GM10266 (cell line): ENCODE results near the gene FZD4.
"Not testable (repeated sequence)": the region's sequence is repeated elsewhere in the genome, so short reads cannot be mapped to it uniquely, and the experiment has no call there.

ENCODE experiments used
- DNase-seq: peaks from one replicate; pipeline ENCODE4 v3.0.0; 2012; ENCODE audit errors: extremely low spot score
- TF ChIP-seq, protein P1 (sequence below): IDR thresholded peaks from 2 replicates; pipeline ENCODE4 v1.5.1; 2012; ENCODE audit warnings: mild to moderate bottlenecking, low read depth; ENCODE audit not compliant: control insufficient read depth, insufficient read depth; ENCODE audit errors: missing control alignments

The FZD4 gene

DNA sequence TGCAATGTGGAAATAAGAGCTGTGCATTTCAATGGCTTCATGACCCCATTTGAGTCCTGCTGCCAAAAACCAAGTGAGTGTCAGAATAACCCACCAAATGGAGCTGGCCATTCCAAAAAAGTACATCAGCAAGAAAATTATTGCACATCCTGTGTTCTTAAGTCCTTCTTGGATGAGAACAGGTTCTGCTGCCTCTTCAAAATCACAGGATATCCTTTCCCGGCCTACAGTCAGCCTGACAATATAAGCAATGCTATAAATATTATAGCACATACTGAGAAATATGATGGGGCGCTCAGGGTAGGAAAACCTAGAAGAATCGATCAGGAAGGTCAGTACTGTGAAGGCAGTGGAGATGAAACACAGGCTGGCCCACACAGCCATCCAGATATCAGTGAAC is 3.5 kb downstream of the FZD4 start:
- no peak for DNase-seq
- TF ChIP-seq, protein P1, sequence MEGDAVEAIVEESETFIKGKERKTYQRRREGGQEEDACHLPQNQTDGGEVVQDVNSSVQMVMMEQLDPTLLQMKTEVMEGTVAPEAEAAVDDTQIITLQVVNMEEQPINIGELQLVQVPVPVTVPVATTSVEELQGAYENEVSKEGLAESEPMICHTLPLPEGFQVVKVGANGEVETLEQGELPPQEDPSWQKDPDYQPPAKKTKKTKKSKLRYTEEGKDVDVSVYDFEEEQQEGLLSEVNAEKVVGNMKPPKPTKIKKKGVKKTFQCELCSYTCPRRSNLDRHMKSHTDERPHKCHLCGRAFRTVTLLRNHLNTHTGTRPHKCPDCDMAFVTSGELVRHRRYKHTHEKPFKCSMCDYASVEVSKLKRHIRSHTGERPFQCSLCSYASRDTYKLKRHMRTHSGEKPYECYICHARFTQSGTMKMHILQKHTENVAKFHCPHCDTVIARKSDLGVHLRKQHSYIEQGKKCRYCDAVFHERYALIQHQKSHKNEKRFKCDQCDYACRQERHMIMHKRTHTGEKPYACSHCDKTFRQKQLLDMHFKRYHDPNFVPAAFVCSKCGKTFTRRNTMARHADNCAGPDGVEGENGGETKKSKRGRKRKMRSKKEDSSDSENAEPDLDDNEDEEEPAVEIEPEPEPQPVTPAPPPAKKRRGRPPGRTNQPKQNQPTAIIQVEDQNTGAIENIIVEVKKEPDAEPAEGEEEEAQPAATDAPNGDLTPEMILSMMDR: no peak

- no peak for DNase-seq
- TF ChIP-seq, protein P1: no peak
These were observed 4.6 kb downstream of the FZD4 start for GRCh38 chr11:86950661-86950995.

DNA sequence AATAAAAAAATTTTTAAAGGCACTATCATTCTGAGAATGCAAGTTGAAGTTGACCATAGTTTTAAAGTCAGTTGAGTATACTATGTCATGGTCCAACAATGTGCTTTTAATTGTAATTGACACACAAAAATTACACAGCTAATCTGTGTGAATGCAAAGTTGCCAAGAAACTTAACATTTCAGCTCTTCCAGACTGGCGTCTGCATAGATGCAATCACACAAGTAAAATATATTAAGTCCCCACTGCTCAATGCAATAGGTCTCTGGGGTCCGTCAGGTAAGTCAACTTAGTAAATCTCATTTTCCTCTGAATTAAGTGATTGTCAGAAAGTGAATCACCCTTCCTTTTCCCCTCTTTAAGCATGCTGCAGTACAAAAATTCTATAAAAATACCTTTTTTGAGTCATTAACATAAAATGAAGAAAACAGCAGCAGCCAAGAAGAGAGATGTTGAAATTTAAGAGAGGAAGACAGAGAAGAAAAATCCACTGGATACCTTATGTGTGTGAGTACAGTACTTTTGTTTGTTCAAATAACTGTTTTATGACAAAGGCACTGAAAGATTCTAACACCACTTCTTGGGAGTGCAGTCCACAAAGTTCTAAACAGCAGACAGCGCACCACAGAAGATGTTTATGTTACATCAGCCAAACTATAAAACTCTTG is 5.1 kb downstream of the FZD4 start:
- TF ChIP-seq, protein P1: no peak
- no peak for DNase-seq

DNA sequence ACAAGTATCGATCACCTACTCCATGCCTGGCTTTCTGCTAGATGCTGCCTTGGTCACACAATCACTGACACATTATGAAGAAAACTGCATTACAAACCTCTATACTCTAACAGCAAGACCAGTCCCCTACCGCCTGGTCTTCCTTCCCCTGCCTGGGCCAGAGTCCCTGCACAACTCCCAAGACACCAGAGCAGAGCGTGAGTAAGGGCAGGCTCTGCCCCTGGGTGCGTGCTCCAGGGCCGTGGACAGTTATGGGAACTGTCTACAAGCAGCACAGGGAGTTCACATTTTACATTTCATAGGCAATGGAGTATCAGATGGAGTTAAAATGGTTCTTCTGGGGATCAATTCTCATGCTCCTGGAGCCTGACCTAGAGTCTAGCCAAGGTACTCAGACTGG is 6.5 kb downstream of the FZD4 start:
- TF ChIP-seq, protein P1: no peak
- no peak for DNase-seq

- TF ChIP-seq, protein P1: no peak
- DNase-seq: no peak
These were observed 7.7 kb downstream of the FZD4 start for GRCh38 chr11:86947541-86947940.

DNA sequence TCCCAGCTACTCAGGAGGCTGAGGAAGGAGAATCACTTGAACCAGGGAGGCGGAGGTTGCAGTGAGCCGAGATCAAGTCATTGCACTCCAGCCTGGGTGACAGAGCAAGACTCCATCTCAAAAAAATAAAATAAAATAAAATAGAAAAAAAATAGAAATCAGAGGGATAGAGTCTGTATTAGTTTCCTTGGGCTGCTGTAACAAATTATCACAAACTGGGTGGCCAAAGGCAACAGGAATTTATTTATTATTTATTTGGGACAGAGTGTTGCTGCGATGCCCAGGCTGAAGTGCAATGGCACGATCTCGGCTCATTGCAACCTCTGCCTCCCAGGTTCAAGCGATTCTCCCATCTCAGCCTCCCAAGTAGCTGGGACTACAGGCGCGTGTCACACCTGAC is 11.7 kb downstream of the FZD4 start:
- DNase-seq: not testable (repeated sequence)

DNA sequence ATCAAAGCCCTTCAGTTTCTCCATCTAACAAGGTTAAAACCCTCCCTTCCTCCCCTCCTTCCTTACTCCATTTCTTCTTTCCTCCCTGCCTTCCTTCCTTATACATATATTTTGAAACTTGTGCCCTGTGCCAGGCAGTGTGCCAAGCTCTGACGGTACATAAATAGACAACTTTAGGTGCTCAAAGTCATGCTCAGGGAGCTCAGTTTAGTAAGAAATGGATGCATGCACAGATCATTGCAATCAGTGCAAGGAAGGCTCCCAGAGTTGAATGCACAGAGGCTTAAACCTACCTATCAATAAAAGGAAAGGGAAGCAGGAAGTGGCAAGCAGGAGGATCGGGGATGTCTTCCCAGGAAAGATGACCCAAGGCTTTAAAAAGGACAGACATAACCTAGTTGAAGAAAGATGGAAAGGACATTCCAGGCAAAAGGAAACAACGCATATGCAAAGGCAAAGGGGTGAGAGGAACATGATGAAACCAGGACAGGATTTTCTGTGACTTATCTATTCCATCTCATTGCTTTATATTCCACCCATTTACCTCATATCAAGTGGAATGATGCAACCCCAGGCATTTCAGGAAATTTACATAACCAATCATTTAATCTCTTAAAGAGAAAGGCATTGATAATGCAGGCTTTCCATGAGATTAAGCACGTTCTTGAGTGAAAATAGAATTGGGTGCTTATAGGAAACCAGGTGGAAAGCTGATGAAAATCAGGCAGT is 13.2 kb downstream of the FZD4 start:
- TF ChIP-seq, protein P1: no peak
- no peak for DNase-seq
